BLaER1 (cell line): Measurements from ENCODE around the gene TRMT10C.
"Not testable (repeated sequence)": the region's sequence is repeated elsewhere in the genome, so short reads cannot be mapped to it uniquely, and the experiment has no call there.

Source experiments
- H3K27ac ChIP-seq: shearing (Covaris generic); formaldehyde crosslinking; 2 replicates; pipeline ENCODE4 v1.8.1; 2022
- H3K27me3 ChIP-seq: shearing (Covaris generic); formaldehyde crosslinking; 2 replicates; pipeline ENCODE4 v1.8.1; 2022
- H3K36me3 ChIP-seq: shearing (Covaris generic); formaldehyde crosslinking; 2 replicates; pipeline ENCODE4 v1.8.1; 2022
- H3K4me1 ChIP-seq: shearing (Covaris generic); formaldehyde crosslinking; 2 replicates; pipeline ENCODE4 v1.8.1; 2022
- H3K4me2 ChIP-seq: shearing (Covaris generic); formaldehyde crosslinking; 2 replicates; pipeline ENCODE4 v1.8.1; 2022
- H3K4me3 ChIP-seq: shearing (Covaris generic); formaldehyde crosslinking; 2 replicates; pipeline ENCODE4 v1.8.1; 2022
- H3K9ac ChIP-seq: shearing (Covaris generic); formaldehyde crosslinking; 2 replicates; pipeline ENCODE4 v1.8.1; 2022
- H3K9me3 ChIP-seq: shearing (Covaris generic); formaldehyde crosslinking; 2 replicates; pipeline ENCODE4 v1.8.1; 2022
- H4K20me1 ChIP-seq: shearing (Covaris generic); formaldehyde crosslinking; 2 replicates; pipeline ENCODE4 v1.8.1; 2022
- Cebpa-rat ChIP-seq: shearing (Covaris generic); IDR thresholded peaks from 2 replicates; pipeline ENCODE4 v1.8.1; 2022

Gene TRMT10C

GRCh38 chr3:101544161-101544850, 17.4 kb upstream of the TRMT10C start:
- Histone ChIP-seq H3K9ac (no peak overlapping the region), H4K20me1 (no peaks in the 10 kb centered on the region), H3K27ac (no peak overlapping the region), H3K27me3 (no peaks in the 10 kb centered on the region), H3K4me3 (no peak overlapping the region), H3K4me2 (no peak overlapping the region), H3K9me3 (no peaks in the 10 kb centered on the region), H3K4me1 (peaks cover 9% of the 10 kb centered on the region), H3K36me3 (no peaks in the 10 kb centered on the region)
- TF ChIP-seq Cebpa-rat, result no peak

GRCh38 chr3:101548527-101549105, 13.1 kb upstream of the TRMT10C start:
- Histone ChIP-seq H3K9ac (no peak overlapping the region), H3K27ac (no peak overlapping the region), H3K4me1 (peaks cover 14% of the 10 kb centered on the region), H3K4me3 (no peak overlapping the region), H3K36me3 (no peaks in the 10 kb centered on the region), H4K20me1 (no peaks in the 10 kb centered on the region), H3K27me3 (no peaks in the 10 kb centered on the region), H3K4me2 (no peak overlapping the region; the same call in 1 of the 2 replicates), H3K9me3 (peaks cover 18% of the 10 kb centered on the region)
- no peak for TF ChIP-seq Cebpa-rat

- Histone ChIP-seq H3K4me3 (no peak overlapping the region), H3K27me3 (no peaks in the 10 kb centered on the region), H3K4me1 (peaks cover 14% of the 10 kb centered on the region), H3K9me3 (peaks cover 19% of the 10 kb centered on the region), H3K27ac (no peak overlapping the region), H3K36me3 (no peaks in the 10 kb centered on the region), H3K4me2 (no peak overlapping the region), H4K20me1 (no peaks in the 10 kb centered on the region), H3K9ac (no peak overlapping the region)
- TF ChIP-seq Cebpa-rat, result no peak
These were observed 12.2 kb upstream of the TRMT10C start for GRCh38 chr3:101549473-101549872.

GRCh38 chr3:101551359-101552081, 10.1 kb upstream of the TRMT10C start:
- H3K27me3 ChIP-seq, H3K9ac ChIP-seq, H3K27ac ChIP-seq, H3K36me3 ChIP-seq, H3K4me3 ChIP-seq, H3K4me2 ChIP-seq, H4K20me1 ChIP-seq: not testable (repeated sequence)
- peaks cover 19% of the 10 kb centered on the region for H3K9me3 ChIP-seq
- H3K4me1 ChIP-seq, result peaks cover 14% of the 10 kb centered on the region

- H3K27me3 ChIP-seq, H3K9ac ChIP-seq, H3K36me3 ChIP-seq, H3K4me2 ChIP-seq, H4K20me1 ChIP-seq, H3K4me3 ChIP-seq, H3K27ac ChIP-seq: not testable (repeated sequence)
- peaks cover 14% of the 10 kb centered on the region for H3K4me1 ChIP-seq
- peaks cover 19% of the 10 kb centered on the region for H3K9me3 ChIP-seq
These were observed 8.3 kb upstream of the TRMT10C start for GRCh38 chr3:101553381-101553780.

- Histone ChIP-seq H3K9me3 (peaks cover 16% of the 10 kb centered on the region), H3K36me3 (no peaks in the 10 kb centered on the region), H3K27me3 (no peaks in the 10 kb centered on the region), H3K4me1 (peaks cover 3% of the 10 kb centered on the region; the same call in 1 of the 2 replicates), H4K20me1 (no peaks in the 10 kb centered on the region), H3K9ac (no peak overlapping the region), H3K4me2 (no peak overlapping the region), H3K4me3 (no peak overlapping the region), H3K27ac (no peak overlapping the region)
- no peak for TF ChIP-seq Cebpa-rat
These were observed 5.6 kb upstream of the TRMT10C start for GRCh38 chr3:101556064-101556463.

- TF ChIP-seq Cebpa-rat, result no peak
- Histone ChIP-seq H3K27me3 (no peaks in the 10 kb centered on the region), H3K4me2 (no peak overlapping the region), H3K9ac (no peak overlapping the region), H3K9me3 (no peaks in the 10 kb centered on the region), H3K4me3 (no peak overlapping the region), H4K20me1 (peaks cover 51% of the 10 kb centered on the region), H3K36me3 (peaks cover 46% of the 10 kb centered on the region), H3K27ac (no peak overlapping the region), H3K4me1 (peaks cover 17% of the 10 kb centered on the region)
These were observed 6.1 kb downstream of the TRMT10C start for GRCh38 chr3:101567528-101568317.

- peaks cover 27% of the 10 kb centered on the region for H4K20me1 ChIP-seq
- peaks cover 16% of the 10 kb centered on the region for H3K36me3 ChIP-seq
- H3K4me1 ChIP-seq, result peaks cover 26% of the 10 kb centered on the region
- H3K4me3 ChIP-seq, result no peak overlapping the region
- H3K9me3 ChIP-seq, result no peaks in the 10 kb centered on the region
- H3K4me2 ChIP-seq, result no peak overlapping the region
- TF ChIP-seq Cebpa-rat, result no peak
- H3K27me3 ChIP-seq, result no peaks in the 10 kb centered on the region
- no peak overlapping the region for H3K9ac ChIP-seq
- no peak overlapping the region for H3K27ac ChIP-seq
These were observed 9.6 kb downstream of the TRMT10C start for GRCh38 chr3:101571028-101571895.
